HepG2 (cell line): Measurements from ENCODE around the gene MBLAC1. TPM values are rescaled to one million over a fixed set of nuclear protein-coding genes. Genes with fewer than 3 reads are reported as not detected.
A peak's percentile ranks its signal among the peaks of the same experiment; 100 is the strongest.

Experiments used
- AGO2 ChIP-seq: fragments of 200-400 bp; formaldehyde crosslinking; optimal IDR thresholded peaks from 2 replicates; pipeline ENCODE3; 2017; ENCODE audit warnings: mild to moderate bottlenecking, low read depth, low read length, moderate library complexity
- AHR ChIP-seq: IDR thresholded peaks from 2 replicates; pipeline ENCODE4 v1.6.1; 2018; ENCODE audit warnings: missing genetic modification reagents, missing compliant biosample characterization
- ARID2 ChIP-seq: sonication (generic); formaldehyde crosslinking; IDR thresholded peaks from 2 replicates; pipeline ENCODE4 v1.8.1; 2022; ENCODE audit warnings: mild to moderate bottlenecking, missing genetic modification reagents, borderline replicate concordance
- ARNT2 ChIP-seq: sonication (generic); formaldehyde crosslinking; IDR thresholded peaks from 2 replicates; pipeline ENCODE4 v1.8.0; 2022; ENCODE audit warnings: mild to moderate bottlenecking, low read depth, missing genetic modification reagents, moderate library complexity
- CENPT ChIP-seq: sonication (generic); formaldehyde crosslinking; IDR thresholded peaks from 2 replicates; pipeline ENCODE4 v1.8.0; 2022; ENCODE audit warnings: low read depth, mild to moderate bottlenecking, moderate library complexity, missing genetic modification reagents
- KDM2A ChIP-seq: sonication (generic); formaldehyde crosslinking; IDR thresholded peaks from 2 replicates; pipeline ENCODE4 v1.4.0; 2020; ENCODE audit warnings: low read depth, missing genetic modification reagents, borderline replicate concordance
- MEIS2 ChIP-seq: sonication (generic); formaldehyde crosslinking; IDR thresholded peaks from 2 replicates; pipeline ENCODE4 v1.9.0; 2021; ENCODE audit warnings: mild to moderate bottlenecking, missing genetic modification reagents
- MTA1 ChIP-seq: sonication (generic); formaldehyde crosslinking; IDR thresholded peaks from 2 replicates; pipeline ENCODE4 v1.4.0; 2020; ENCODE audit warnings: missing genetic modification reagents, mild to moderate bottlenecking, borderline replicate concordance
- POLR2A ChIP-seq, 2 experiments: IDR thresholded peaks; 2 replicates each; pipeline ENCODE4 v1.6.1; 2011; ENCODE audit warnings: low read depth in 2 of 2, low read length in 2 of 2, mild to moderate bottlenecking in 1 of 2, moderate library complexity in 1 of 2; ENCODE audit not compliant: insufficient read depth in 1 of 2
- SIN3A ChIP-seq: IDR thresholded peaks from 2 replicates; pipeline ENCODE4 v1.6.1; 2011; ENCODE audit warnings: low read depth, mild to moderate bottlenecking, control low read depth, low read length, borderline replicate concordance
- SMAD9 ChIP-seq: sonication (generic); formaldehyde crosslinking; IDR thresholded peaks from 2 replicates; pipeline ENCODE4 v1.5.1; 2020; ENCODE audit warnings: mild to moderate bottlenecking, missing genetic modification reagents
- SMYD3 ChIP-seq: sonication (generic); formaldehyde crosslinking; IDR thresholded peaks from 2 replicates; pipeline ENCODE4 v1.8.1; 2023; ENCODE audit warnings: mild to moderate bottlenecking, missing genetic modification reagents
- TFDP2 ChIP-seq: sonication (generic); formaldehyde crosslinking; IDR thresholded peaks from 2 replicates; pipeline ENCODE4 v1.4.0; 2020; ENCODE audit warnings: missing genetic modification reagents
- ZBTB40 ChIP-seq, 2 experiments: fragments of 450-650 bp in 1 of 2; sonication (generic) in 1 of 2; formaldehyde crosslinking in 1 of 2; IDR thresholded peaks; 2 replicates each; pipeline versions ENCODE4 v1.6.1 to v1.8.0; 2016 to 2022; ENCODE audit warnings: antibody characterized with exemption in 1 of 2, mild to moderate bottlenecking in 1 of 2, missing genetic modification reagents in 1 of 2
- ZNF282 ChIP-seq: fragments of 450-650 bp; IDR thresholded peaks from 2 replicates; pipeline ENCODE4 v1.6.1; 2018; ENCODE audit not compliant: partially characterized antibody
- ZNF337 ChIP-seq: sonication (generic); formaldehyde crosslinking; IDR thresholded peaks from 2 replicates; pipeline ENCODE4 v1.5.1; 2020; ENCODE audit warnings: missing genetic modification reagents, low read depth, mild to moderate bottlenecking, borderline replicate concordance
- ZNF710 ChIP-seq: sonication (generic); formaldehyde crosslinking; IDR thresholded peaks from 2 replicates; pipeline ENCODE4 v1.5.0; 2020; ENCODE audit warnings: mild to moderate bottlenecking, missing genetic modification reagents, borderline replicate concordance
- ZNF768 ChIP-seq: sonication (generic); formaldehyde crosslinking; IDR thresholded peaks from 2 replicates; pipeline ENCODE4 v1.4.0; 2020; ENCODE audit warnings: missing genetic modification reagents
- ZNF790 ChIP-seq: sonication (generic); formaldehyde crosslinking; IDR thresholded peaks from 2 replicates; pipeline ENCODE4 v1.8.0; 2022; ENCODE audit warnings: missing genetic modification reagents, mild to moderate bottlenecking, borderline replicate concordance
- polyA plus RNA-seq, 8 experiments: library from polyadenylated mRNA; depleted of rRNA in 3 of 8; stranded (reverse) in 7 of 8; unstranded in 1 of 8; fragments of >200 nt; fragmentation: Illumina TruSeq in 4 of 8; extraction: Trizol in 4 of 8; gene quantifications; 2 replicates each; pipeline versions ENCODE4 v1.2.1 to v1.2.3, GENCODE V29; 2011 to 2016; ENCODE audit warnings: low read depth in 4 of 8, missing spikeins in 1 of 8, mixed read lengths in 1 of 8; ENCODE audit not compliant: insufficient read depth in 1 of 8
- total RNA-seq, 5 experiments: library from RNA; depleted of rRNA; stranded (reverse); fragments of >200 nt; fragmentation: Illumina TruSeq; extraction: Trizol; gene quantifications; 2 replicates each; pipeline ENCODE4 v1.2.3, GENCODE V29; 2016; ENCODE audit warnings: low read depth in 1 of 5

Gene MBLAC1
- total and polyA plus RNA-seq, 2 of the 13 experiments (the other 11 are each of a cell fraction or from before 2014, with no cell fraction given), result 0.79 to 2.1 TPM

GRCh38 chr7:100122067-100122466 lies 4.7 kb upstream of the MBLAC1 start (continued):
- TF ChIP-seq ARNT2 (CRISPR knock-in tag), result peak; percentile 54; the same call in 1 of the 2 replicates
- TF ChIP-seq POLR2A (IDR thresholded peaks at IDR 0.05; ENCODE audit: insufficient read depth in 1 of 2, low read depth in 2 of 2, low read length in 2 of 2), result peak in 1 of 2 experiments; percentile 56; a peak in 2 of 4 replicates
- no peak for TF ChIP-seq SMYD3 (CRISPR knock-in tag)
- TF ChIP-seq AGO2, result no peak
- TF ChIP-seq SIN3A, result peak; percentile 65; the same call in 1 of the 2 replicates
- no peak for TF ChIP-seq MEIS2 (CRISPR knock-in tag)
- TF ChIP-seq ZNF768, result no peak; the same call in 1 of the 2 replicates
- TF ChIP-seq KDM2A (CRISPR knock-in tag), result peak; percentile 59; the same call in 1 of the 2 replicates
- TF ChIP-seq ZNF337 (CRISPR knock-in tag), result no peak
- no peak for TF ChIP-seq CENPT (CRISPR knock-in tag)
- TF ChIP-seq ZNF710 (CRISPR knock-in tag), result no peak
- no peak for TF ChIP-seq ZNF790 (CRISPR knock-in tag)
- no peak for TF ChIP-seq ZBTB40 (IDR thresholded peaks at IDR 0.05)
- TF ChIP-seq ZBTB40 (CRISPR knock-in tag; IDR thresholded peaks at IDR 0.05), result no peak
- no peak for TF ChIP-seq ZNF282
- no peak for TF ChIP-seq SMAD9 (CRISPR knock-in tag)
- TF ChIP-seq TFDP2 (CRISPR knock-in tag), result peak; percentile 37; the same call in 1 of the 2 replicates
- TF ChIP-seq ARID2 (CRISPR knock-in tag), result no peak
- TF ChIP-seq MTA1, result no peak
- TF ChIP-seq AHR (CRISPR knock-in tag), result no peak
